AG04450 (cell line): Measurements from ENCODE around the gene FSHR. TPM values are rescaled to one million over a fixed set of nuclear protein-coding genes. Genes with fewer than 3 reads are reported as not detected.

Experiments used
- CTCF ChIA-PET: fragments of 300-600, 350-600 bp; formaldehyde crosslinking; extraction: SDS; loops from one replicate; lab custom pipeline; 2022; ENCODE audit warnings: antibody characterized with exemption, inconsistent platforms; lab: Charles Lee
- POLR2A ChIA-PET: fragments of 350-600 bp; formaldehyde crosslinking; extraction: SDS; loops from one replicate; lab custom pipeline; 2021; ENCODE audit warnings: antibody characterized with exemption, inconsistent platforms; lab: Yijun Ruan, JAX
- DNase-seq: peaks from one replicate; pipeline ENCODE4 v3.0.0-alpha.2; 2011; ENCODE audit warnings: low read depth, low spot score
- H3K27ac ChIP-seq: one replicate; pipeline ENCODE4 v1.5.1; 2012; ENCODE audit warnings: low read depth, low read length, control low read depth
- H3K27me3 ChIP-seq: one replicate; pipeline ENCODE4 v1.6.0; 2012; ENCODE audit warnings: low read length; ENCODE audit not compliant: control insufficient read depth, insufficient read depth
- H3K4me3 ChIP-seq: 2 replicates; pipeline ENCODE4 v1.5.1; 2011; ENCODE audit warnings: mild to moderate bottlenecking, low read depth, low read length, control low read depth
- H3K9me3 ChIP-seq: 2 replicates; pipeline ENCODE4 v1.5.1; 2012; ENCODE audit warnings: low read length; ENCODE audit not compliant: control insufficient read depth, insufficient read depth
- polyA plus RNA-seq: library from polyadenylated mRNA; depleted of rRNA; stranded (reverse); fragments of >200 nt; gene quantifications from 2 replicates; pipeline ENCODE4 v1.2.3, GENCODE V29; 2011
- TF ChIP-seq, protein P1 (sequence below): IDR thresholded peaks from 2 replicates; pipeline ENCODE4 v1.5.1; 2011; ENCODE audit warnings: low read depth, low read length, control low read depth, inconsistent platforms

FSHR gene
- polyA plus RNA-seq, 1 experiment, result not detected

DNA sequence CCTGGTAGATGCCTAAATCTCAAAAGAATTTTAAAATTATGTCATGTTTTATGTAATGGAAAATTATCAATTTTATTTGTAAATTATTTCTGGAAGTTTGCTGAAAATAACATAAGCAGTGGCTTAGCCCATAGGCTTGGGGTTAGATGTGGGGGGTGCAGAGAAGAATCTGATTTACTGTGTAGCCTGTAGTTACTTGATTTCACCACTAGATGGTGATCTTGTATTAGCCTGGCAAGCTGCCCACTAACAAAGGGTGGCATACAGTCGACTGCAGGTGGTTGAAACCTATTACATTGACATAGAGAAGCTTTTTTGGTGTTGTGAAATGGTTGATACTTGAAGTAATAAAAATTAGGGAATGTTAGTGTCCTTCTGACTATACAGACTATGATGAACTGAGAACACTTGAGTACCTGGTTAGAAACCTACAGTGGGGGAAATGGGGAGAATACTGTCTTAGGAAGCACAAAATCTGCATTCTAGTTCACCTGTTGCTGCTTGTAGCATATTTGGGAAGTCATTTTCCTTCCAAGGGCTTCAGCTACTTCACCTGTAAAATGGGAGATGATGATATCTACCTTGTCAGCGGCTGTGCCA is 207.8 kb downstream of the FSHR start:
- ChIA-PET POLR2A (interaction anchor here (1.1 kb wide), 1 partner anchor 346 kb away, joined by 3 read pairs; no protein-coding TSS in a partner anchor), CTCF (interaction anchor here (0.6 to 2.6 kb wide), 25 partner anchors 9 to 1546 kb away, joined by 3 to 25 read pairs (median 4); no protein-coding TSS in a partner anchor)
- Histone ChIP-seq H3K27me3 (no peaks in the 10 kb centered on the region), H3K9me3 (no peaks in the 10 kb centered on the region), H3K27ac (no peak overlapping the region), H3K4me3 (no peak overlapping the region)
- DNase-seq, result peak; percentile 21
- TF ChIP-seq, protein P1, sequence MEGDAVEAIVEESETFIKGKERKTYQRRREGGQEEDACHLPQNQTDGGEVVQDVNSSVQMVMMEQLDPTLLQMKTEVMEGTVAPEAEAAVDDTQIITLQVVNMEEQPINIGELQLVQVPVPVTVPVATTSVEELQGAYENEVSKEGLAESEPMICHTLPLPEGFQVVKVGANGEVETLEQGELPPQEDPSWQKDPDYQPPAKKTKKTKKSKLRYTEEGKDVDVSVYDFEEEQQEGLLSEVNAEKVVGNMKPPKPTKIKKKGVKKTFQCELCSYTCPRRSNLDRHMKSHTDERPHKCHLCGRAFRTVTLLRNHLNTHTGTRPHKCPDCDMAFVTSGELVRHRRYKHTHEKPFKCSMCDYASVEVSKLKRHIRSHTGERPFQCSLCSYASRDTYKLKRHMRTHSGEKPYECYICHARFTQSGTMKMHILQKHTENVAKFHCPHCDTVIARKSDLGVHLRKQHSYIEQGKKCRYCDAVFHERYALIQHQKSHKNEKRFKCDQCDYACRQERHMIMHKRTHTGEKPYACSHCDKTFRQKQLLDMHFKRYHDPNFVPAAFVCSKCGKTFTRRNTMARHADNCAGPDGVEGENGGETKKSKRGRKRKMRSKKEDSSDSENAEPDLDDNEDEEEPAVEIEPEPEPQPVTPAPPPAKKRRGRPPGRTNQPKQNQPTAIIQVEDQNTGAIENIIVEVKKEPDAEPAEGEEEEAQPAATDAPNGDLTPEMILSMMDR, result peak; percentile 81

DNA sequence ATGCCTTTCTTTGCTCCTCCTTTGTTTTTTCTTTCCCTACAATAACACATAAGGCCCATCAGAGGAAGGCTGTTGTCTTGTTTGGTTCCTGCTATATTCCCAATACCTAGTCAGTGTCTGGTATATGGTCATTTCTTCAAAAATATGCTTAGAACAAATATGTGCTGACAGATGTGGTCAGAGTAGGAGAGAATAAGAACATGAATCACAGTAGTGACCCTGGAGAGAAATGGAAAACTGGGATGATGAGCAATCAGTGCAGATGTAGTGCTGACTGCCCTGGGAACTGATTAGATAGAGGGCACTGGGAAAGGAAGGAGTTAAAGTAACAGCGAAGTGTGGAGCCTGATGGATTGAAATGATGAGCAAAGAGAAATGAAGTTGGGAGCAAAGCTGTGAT is 209.4 kb downstream of the FSHR start:
- POLR2A ChIA-PET, result no interaction called here
- TF ChIP-seq, protein P1, result no peak
- no peaks in the 10 kb centered on the region for H3K27me3 ChIP-seq
- no peak overlapping the region for H3K4me3 ChIP-seq
- CTCF ChIA-PET, result interaction anchor here (0.7 to 2.6 kb wide), 10 partner anchors 9 to 1547 kb away, joined by 3 to 25 read pairs (median 6); no protein-coding TSS in a partner anchor
- no peak overlapping the region for H3K27ac ChIP-seq
- H3K9me3 ChIP-seq, result no peaks in the 10 kb centered on the region
- no peak for DNase-seq

DNA sequence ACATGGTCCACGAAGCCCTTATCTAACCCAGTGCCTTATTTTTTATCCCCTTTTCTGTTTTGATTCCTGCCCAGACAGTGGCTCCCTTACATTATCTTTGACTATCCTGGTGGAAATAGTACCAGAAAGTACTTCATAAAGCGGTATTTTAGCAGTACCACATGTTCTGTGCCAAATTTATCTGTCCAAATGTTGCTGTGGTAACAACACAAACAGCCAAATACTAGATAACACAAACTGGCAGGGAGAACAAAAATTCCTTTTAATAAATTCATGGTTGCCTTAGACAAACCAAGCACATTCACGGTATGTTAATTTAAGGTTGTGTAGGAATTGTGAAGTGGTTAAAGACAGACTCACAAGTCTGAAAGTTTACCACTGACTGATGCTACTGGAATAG is 210.9 kb downstream of the FSHR start:
- TF ChIP-seq, protein P1, result no peak
- Histone ChIP-seq H3K9me3 (no peaks in the 10 kb centered on the region), H3K4me3 (no peak overlapping the region), H3K27me3 (no peaks in the 10 kb centered on the region), H3K27ac (no peak overlapping the region)
- ChIA-PET POLR2A (no interaction called here), CTCF (interaction anchor here (1.6 kb wide), 1 partner anchor 1459 kb away, joined by 10 read pairs; no protein-coding TSS in a partner anchor)
- DNase-seq, result no peak

DNA sequence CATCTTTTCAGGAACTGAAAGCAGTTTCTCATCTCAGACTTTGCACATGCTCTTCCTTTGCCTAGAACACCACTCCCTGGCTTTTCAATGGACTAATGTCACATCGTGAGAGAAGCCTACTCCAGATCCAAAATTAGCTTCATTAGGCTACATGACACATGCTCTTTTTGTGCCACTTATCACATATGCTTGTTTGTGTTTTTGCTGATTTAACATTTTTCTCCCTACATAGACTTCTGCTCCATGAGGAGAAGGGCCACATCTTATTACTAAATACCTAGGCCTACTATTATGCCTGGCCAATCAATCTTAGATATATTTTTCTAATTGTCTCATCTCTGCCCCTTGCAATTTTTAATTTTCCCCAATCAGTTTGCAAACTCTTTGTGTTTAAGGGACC is 212.4 kb downstream of the FSHR start:
- CTCF ChIA-PET, result interaction anchor here (1.4 kb wide), 1 partner anchor 342 kb away, joined by 6 read pairs; no protein-coding TSS in a partner anchor
- POLR2A ChIA-PET, result no interaction called here
- H3K4me3 ChIP-seq, result no peak overlapping the region
- no peaks in the 10 kb centered on the region for H3K27me3 ChIP-seq
- TF ChIP-seq, protein P1, result no peak
- H3K27ac ChIP-seq, result no peak overlapping the region
- no peaks in the 10 kb centered on the region for H3K9me3 ChIP-seq
- DNase-seq, result no peak

DNA sequence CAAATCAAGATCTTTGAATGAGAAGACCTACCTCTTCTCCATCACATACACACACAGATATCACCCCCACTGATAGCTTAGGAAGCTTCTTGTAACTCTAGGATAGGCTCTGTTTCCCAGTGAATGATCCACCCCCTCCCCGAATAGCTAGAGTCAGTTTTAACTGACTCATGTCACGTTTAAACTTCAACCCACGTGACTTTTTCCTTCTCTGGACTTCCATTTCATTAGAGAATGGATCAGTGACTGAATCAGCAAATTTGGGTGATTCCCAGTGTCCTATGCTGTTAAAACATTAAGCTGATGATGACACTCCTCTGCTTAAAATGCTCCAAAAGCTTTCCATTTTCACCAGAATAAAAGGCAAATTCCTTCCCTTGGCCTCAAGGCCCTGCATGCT is 212.9 kb downstream of the FSHR start:
- Histone ChIP-seq H3K9me3 (no peaks in the 10 kb centered on the region), H3K4me3 (no peak overlapping the region), H3K27me3 (peaks cover 2% of the 10 kb centered on the region), H3K27ac (no peak overlapping the region)
- TF ChIP-seq, protein P1, result no peak
- ChIA-PET CTCF (interaction anchor here (1.4 kb wide), 1 partner anchor 341 kb away, joined by 6 read pairs; no protein-coding TSS in a partner anchor), POLR2A (no interaction called here)
- no peak for DNase-seq
